ENCODE results near the gene LZTFL1.

DNA sequence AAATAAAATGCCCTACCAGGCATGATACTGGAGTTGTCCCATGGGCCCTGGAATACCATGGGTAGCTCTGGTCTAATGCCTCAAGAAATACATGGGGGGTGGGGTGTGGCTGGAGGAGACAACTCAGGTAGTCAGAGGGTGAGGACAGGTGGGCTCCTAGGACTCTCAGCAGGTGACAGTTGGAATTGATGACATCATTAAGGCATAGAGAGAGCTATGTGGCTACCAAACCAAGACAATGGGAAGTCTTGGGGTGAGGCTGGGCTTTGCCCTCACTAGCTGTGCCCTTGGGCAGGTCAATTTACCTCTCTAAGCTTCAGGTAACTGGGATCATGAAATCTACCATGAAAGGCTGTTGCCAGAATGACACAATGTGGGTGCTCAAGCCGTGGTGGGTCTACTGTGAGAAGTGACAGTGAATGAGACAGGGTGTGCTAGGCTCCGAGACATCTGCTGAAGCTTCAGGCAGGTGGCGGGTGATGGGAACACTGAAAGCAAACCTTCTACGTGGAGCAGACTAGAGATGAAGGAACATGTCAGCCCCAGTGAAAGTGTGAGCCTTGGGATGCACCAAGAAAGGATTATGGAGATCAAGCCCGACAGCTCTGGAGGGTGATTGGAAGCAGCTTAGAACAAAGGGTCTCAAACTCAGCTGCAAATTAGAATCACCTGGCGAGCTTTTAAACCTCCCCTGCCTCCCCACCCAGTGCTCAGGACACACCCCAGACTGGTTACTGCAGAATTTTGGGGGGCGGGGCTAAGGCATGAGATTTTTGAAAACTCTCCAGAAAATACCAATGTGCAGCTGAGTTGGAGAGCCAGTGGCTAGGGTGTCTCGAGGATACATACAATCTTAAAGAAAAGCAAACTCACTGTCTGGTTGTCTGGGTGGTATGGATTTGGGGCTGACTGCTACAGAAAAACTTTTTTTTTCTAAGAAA, 67.1 kb downstream of the LZTFL1 start:
- TF ChIP-seq, protein P1, sequence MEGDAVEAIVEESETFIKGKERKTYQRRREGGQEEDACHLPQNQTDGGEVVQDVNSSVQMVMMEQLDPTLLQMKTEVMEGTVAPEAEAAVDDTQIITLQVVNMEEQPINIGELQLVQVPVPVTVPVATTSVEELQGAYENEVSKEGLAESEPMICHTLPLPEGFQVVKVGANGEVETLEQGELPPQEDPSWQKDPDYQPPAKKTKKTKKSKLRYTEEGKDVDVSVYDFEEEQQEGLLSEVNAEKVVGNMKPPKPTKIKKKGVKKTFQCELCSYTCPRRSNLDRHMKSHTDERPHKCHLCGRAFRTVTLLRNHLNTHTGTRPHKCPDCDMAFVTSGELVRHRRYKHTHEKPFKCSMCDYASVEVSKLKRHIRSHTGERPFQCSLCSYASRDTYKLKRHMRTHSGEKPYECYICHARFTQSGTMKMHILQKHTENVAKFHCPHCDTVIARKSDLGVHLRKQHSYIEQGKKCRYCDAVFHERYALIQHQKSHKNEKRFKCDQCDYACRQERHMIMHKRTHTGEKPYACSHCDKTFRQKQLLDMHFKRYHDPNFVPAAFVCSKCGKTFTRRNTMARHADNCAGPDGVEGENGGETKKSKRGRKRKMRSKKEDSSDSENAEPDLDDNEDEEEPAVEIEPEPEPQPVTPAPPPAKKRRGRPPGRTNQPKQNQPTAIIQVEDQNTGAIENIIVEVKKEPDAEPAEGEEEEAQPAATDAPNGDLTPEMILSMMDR (IDR thresholded peaks at IDR 0.05): no peak
- TF ChIP-seq POLR2A (IDR thresholded peaks at IDR 0.05): no peak
